ENCODE measurements around the gene TTC39C.

- TF ChIP-seq CTCF (IDR thresholded peaks at IDR 0.05) (no peak), POLR2A (IDR thresholded peaks at IDR 0.05) (no peak)
Observed at GRCh38 chr18:24021505-24021904, 7.0 kb downstream of the TTC39C start.
